Measurements from ENCODE around the gene MCL1. TPM values are rescaled to one million over a fixed set of nuclear protein-coding genes. Genes with fewer than 3 reads are reported as not detected.

Gene MCL1
- total and polyA plus RNA-seq, 2 of the 13 experiments (the other 11 are each of a cell fraction or from before 2014, with no cell fraction given) = 69.5 to 125 TPM

GRCh38 chr1:150579110-150579944, at the start of gene MCL1 (continued):
- TF ChIP-seq ELK4 (CRISPR knock-in tag; IDR thresholded peaks at IDR 0.05; ENCODE audit: borderline replicate concordance) = peak; percentile 95; the same call in 1 of the 2 replicates
- peak; percentile 41; the same call in 1 of the 2 replicates for TF ChIP-seq ZSCAN31 (CRISPR knock-in tag; IDR thresholded peaks at IDR 0.05; ENCODE audit: low read depth)
- TF ChIP-seq RARG (CRISPR knock-in tag; IDR thresholded peaks at IDR 0.05; ENCODE audit: low read depth) = no peak
- TF ChIP-seq ZNF331 (CRISPR knock-in tag; IDR thresholded peaks at IDR 0.05) = 0 out of 2 replicates have a peak, but pooled peaks have one; percentile 16
- peak; percentile 67; the same call in 1 of the 2 replicates for TF ChIP-seq ZNF33A (CRISPR knock-in tag; IDR thresholded peaks at IDR 0.05; ENCODE audit: borderline replicate concordance)
- TF ChIP-seq TBX2 (CRISPR knock-in tag; IDR thresholded peaks at IDR 0.05; ENCODE audit: borderline replicate concordance) = peak; percentile 47
- TF ChIP-seq ZNF430 (CRISPR knock-in tag; IDR thresholded peaks at IDR 0.05) = 0 out of 2 replicates have a peak, but pooled peaks have one; percentile 61
- TF ChIP-seq KLF15 (CRISPR knock-in tag; IDR thresholded peaks at IDR 0.05; ENCODE audit: borderline replicate concordance) = no peak
- no peak for TF ChIP-seq TBP (CRISPR knock-in tag; IDR thresholded peaks at IDR 0.05)
- TF ChIP-seq ZBTB7B (CRISPR knock-in tag; IDR thresholded peaks at IDR 0.05) = peak; percentile 68
- 0 out of 2 replicates have a peak, but pooled peaks have one; percentile 40 for TF ChIP-seq ZNF569 (CRISPR knock-in tag; IDR thresholded peaks at IDR 0.05; ENCODE audit: borderline replicate concordance)
- no peak for TF ChIP-seq ADNP (CRISPR knock-in tag; IDR thresholded peaks at IDR 0.05)
- no peak for TF ChIP-seq ZNF280D (CRISPR knock-in tag; IDR thresholded peaks at IDR 0.05)
- TF ChIP-seq POLR2AphosphoS5 (IDR thresholded peaks at IDR 0.05; ENCODE audit: low read depth, low read length) = peak; percentile 99
- peak; percentile 79 for TF ChIP-seq ZFP36 (IDR thresholded peaks at IDR 0.05; ENCODE audit: borderline replicate concordance, low read depth, low read length, partially characterized antibody)
- TF ChIP-seq ZNF777 (CRISPR knock-in tag; IDR thresholded peaks at IDR 0.05) = peak; percentile 53; the same call in 1 of the 2 replicates
- TF ChIP-seq ZBTB25 (CRISPR knock-in tag; IDR thresholded peaks at IDR 0.05) = peak; percentile 74
- TF ChIP-seq, protein P1, sequence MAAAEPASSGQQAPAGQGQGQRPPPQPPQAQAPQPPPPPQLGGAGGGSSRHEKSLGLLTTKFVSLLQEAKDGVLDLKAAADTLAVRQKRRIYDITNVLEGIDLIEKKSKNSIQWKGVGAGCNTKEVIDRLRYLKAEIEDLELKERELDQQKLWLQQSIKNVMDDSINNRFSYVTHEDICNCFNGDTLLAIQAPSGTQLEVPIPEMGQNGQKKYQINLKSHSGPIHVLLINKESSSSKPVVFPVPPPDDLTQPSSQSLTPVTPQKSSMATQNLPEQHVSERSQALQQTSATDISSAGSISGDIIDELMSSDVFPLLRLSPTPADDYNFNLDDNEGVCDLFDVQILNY (CRISPR knock-in tag; conservative IDR thresholded peaks at IDR 0.05) = no peak
- TF ChIP-seq ZNF883 (CRISPR knock-in tag; IDR thresholded peaks at IDR 0.05; ENCODE audit: not compliant biosample characterization) = peak; percentile 55
- no peak for TF ChIP-seq NR2F6 (IDR thresholded peaks at IDR 0.05)
- TF ChIP-seq NR2F6 (CRISPR knock-in tag; IDR thresholded peaks at IDR 0.05) = 0 out of 2 replicates have a peak, but pooled peaks have one; percentile 2
- TF ChIP-seq TBL1XR1 (IDR thresholded peaks at IDR 0.05; ENCODE audit: borderline replicate concordance, low read length, partially characterized antibody) = peak; percentile 40
- peak; percentile 94 for TF ChIP-seq DR1 (CRISPR knock-in tag; IDR thresholded peaks at IDR 0.05)
- TF ChIP-seq REPIN1 (CRISPR knock-in tag; IDR thresholded peaks at IDR 0.05; ENCODE audit: borderline replicate concordance, low read depth) = 0 out of 2 replicates have a peak, but pooled peaks have one; percentile 9
